HG02938 (cell line): Measurements from ENCODE around the gene SLC4A9.
"Not testable (repeated sequence)": the region's sequence is repeated elsewhere in the genome, so short reads cannot be mapped to it uniquely, and the experiment has no call there.

Experiments used
- ATAC-seq: cut with Tn5 transposase; IDR thresholded peaks from one replicate; pipeline ENCODE4 v1.9.1; 2021; ENCODE audit warnings: mild to moderate bottlenecking, moderate library complexity; ENCODE audit not compliant: unreplicated experiment

SLC4A9 gene

GRCh38 chr5:140398379-140398811 lies 38.4 kb downstream of the SLC4A9 start:
- no peak for ATAC-seq

- ATAC-seq: no peak
Measured at GRCh38 chr5:140399979-140400729, 40.2 kb downstream of the SLC4A9 start.

GRCh38 chr5:140400730-140401361 lies 40.9 kb downstream of the SLC4A9 start:
- ATAC-seq: peak; percentile 69

GRCh38 chr5:140401362-140402257 lies 41.6 kb downstream of the SLC4A9 start, which contains the start of gene ANKHD1:
ANKHD1 (plus strand) TSS chr5:140401833; CDS start chr5:140401968, 135 bp downstream.
- ATAC-seq: peak; percentile 81

GRCh38 chr5:140402258-140403074 lies 42.5 kb downstream of the SLC4A9 start:
- peak; percentile 0 for ATAC-seq

- ATAC-seq: no peak
Measured at GRCh38 chr5:140403613-140404012, 43.6 kb downstream of the SLC4A9 start.

GRCh38 chr5:140408750-140409241 lies 48.8 kb downstream of the SLC4A9 start:
- ATAC-seq: no peak

- no peak for ATAC-seq
Measured at GRCh38 chr5:140413230-140413629, 53.2 kb downstream of the SLC4A9 start.

GRCh38 chr5:140417235-140417634 lies 57.2 kb downstream of the SLC4A9 start:
- no peak for ATAC-seq

GRCh38 chr5:140418862-140419520 lies 59.0 kb downstream of the SLC4A9 start:
- no peak for ATAC-seq

- no peak for ATAC-seq
Measured at GRCh38 chr5:140420226-140420570, 60.2 kb downstream of the SLC4A9 start.

- no peak for ATAC-seq
Measured at GRCh38 chr5:140420665-140421361, 60.8 kb downstream of the SLC4A9 start.

GRCh38 chr5:140421375-140421774 lies 61.4 kb downstream of the SLC4A9 start:
- not testable (repeated sequence) for ATAC-seq

- ATAC-seq: no peak
Measured at GRCh38 chr5:140423609-140424008, 63.6 kb downstream of the SLC4A9 start.

GRCh38 chr5:140424135-140424534 lies 64.1 kb downstream of the SLC4A9 start:
- ATAC-seq: no peak
